HepG2 (cell line): ENCODE results near the gene METRNL. TPM values are rescaled to one million over a fixed set of nuclear protein-coding genes. Genes with fewer than 3 reads are reported as not detected.

Experiments
- ATAC-seq: fragments of 200-7000 bp; cut with Tn5 transposase; 3 replicates; pipeline ENCODE4 v1.9.1; 2020; ENCODE audit warnings: mild to moderate bottlenecking, moderate library complexity
- BruUV-seq: library from RNA; stranded (reverse); fragments of 400-500 nt; replicated peaks from 2 replicates; lab custom pipeline; 2021; lab: Mats Ljungman, UMichigan
- CTCF ChIA-PET: fragments of 300-600 bp; formaldehyde crosslinking; extraction: SDS; loops from one replicate; lab custom pipeline; 2021; ENCODE audit warnings: low total read pairs, inconsistent platforms, low intra/inter-chr PET ratio; lab: Yijun Ruan, JAX
- POLR2A ChIA-PET: fragments of 350-600 bp; sonication (Branson Sonifier 250); formaldehyde crosslinking; loops from one replicate; lab custom pipeline; 2020; ENCODE audit warnings: antibody characterized with exemption, inconsistent platforms; lab: Yijun Ruan, JAX
- DNase-seq: peaks from one replicate; pipeline ENCODE4 v3.0.0-alpha.2; 2015; ENCODE audit warnings: low spot score
- FAIRE-seq: peaks from 3 replicates; lab custom pipeline; 2011; peaks lifted over from hg19 to GRCh38; lab: Jason Lieb, UNC
- H2AFZ ChIP-seq: one replicate; pipeline ENCODE4 v1.6.1; 2011; ENCODE audit warnings: low read length, inconsistent platforms
- H3K27ac ChIP-seq: fragments of 300-600 bp; 3 replicates; pipeline ENCODE4 v1.8.0; 2011; ENCODE audit warnings: mixed run types, mild to moderate bottlenecking, mixed read lengths, low read length, inconsistent platforms; ENCODE audit not compliant: insufficient read depth; ENCODE audit errors: extremely low read length
- H3K27me3 ChIP-seq, 2 experiments: fragments of 200-600 bp in 1 of 2; 2 replicates in 1 of 2; 3 replicates in 1 of 2; pipeline versions ENCODE4 v1.6.0 to v1.8.0; 2011; ENCODE audit warnings: low read length in 2 of 2, mild to moderate bottlenecking in 2 of 2, moderate library complexity in 2 of 2, inconsistent platforms in 1 of 2; ENCODE audit not compliant: insufficient read depth in 2 of 2, control insufficient read depth in 1 of 2
- H3K36me3 ChIP-seq, 2 experiments: fragments of 200-600 bp in 1 of 2; replicated peaks in 1 of 2; 2 replicates in 1 of 2; 3 replicates in 1 of 2; pipeline versions ENCODE4 v1.5.1 to v1.8.0; 2011; ENCODE audit warnings: low read length in 2 of 2, inconsistent platforms in 1 of 2; ENCODE audit not compliant: insufficient read depth in 2 of 2, control insufficient read depth in 1 of 2
- H3K4me1 ChIP-seq: 2 replicates; pipeline ENCODE4 v1.5.1; 2012; ENCODE audit warnings: low read length, inconsistent platforms; ENCODE audit not compliant: insufficient read depth
- H3K4me2 ChIP-seq: 2 replicates; pipeline ENCODE4 v1.6.0; 2011; ENCODE audit warnings: low read depth, low read length, inconsistent platforms
- H3K4me3 ChIP-seq, 3 experiments: fragments of 200-600 bp in 1 of 3; sonication (generic), shearing (Covaris generic) in 1 of 3; replicated peaks in 1 of 3; 2 replicates each; pipeline ENCODE4 v1.5.1; 2011 to 2016; ENCODE audit warnings: low read length in 3 of 3, inconsistent platforms in 2 of 3, low read depth in 2 of 3, mild to moderate bottlenecking in 2 of 3, control low read depth in 1 of 3, mixed read lengths in 1 of 3; ENCODE audit not compliant: insufficient read depth in 1 of 3
- H3K79me2 ChIP-seq: one replicate; pipeline ENCODE4 v1.6.1; 2011; ENCODE audit warnings: low read length, inconsistent platforms; ENCODE audit not compliant: insufficient read depth
- H3K9ac ChIP-seq: 2 replicates; pipeline ENCODE4 v1.6.0; 2011; ENCODE audit warnings: mild to moderate bottlenecking, low read depth, low read length, inconsistent platforms; ENCODE audit not compliant: insufficient read depth
- H3K9me3 ChIP-seq: 2 replicates; pipeline ENCODE4 v1.5.1; 2012; ENCODE audit warnings: mild to moderate bottlenecking, low read length
- H4K20me1 ChIP-seq: 2 replicates; pipeline ENCODE4 v1.6.0; 2011; ENCODE audit warnings: inconsistent platforms, mild to moderate bottlenecking, low read length, moderate library complexity; ENCODE audit not compliant: insufficient read depth
- MAFF ChIP-seq: IDR thresholded peaks from 2 replicates; pipeline ENCODE4 v1.6.1; 2011; ENCODE audit warnings: low read depth, low read length, improper control_type of control experiment
- MAFK ChIP-seq, 2 experiments: IDR thresholded peaks in 1 of 2; conservative IDR thresholded peaks in 1 of 2; 2 replicates each; pipeline ENCODE4 v1.6.1; 2011; ENCODE audit warnings: improper control_type of control experiment in 2 of 2, low read length in 2 of 2
- TEAD2 ChIP-seq: sonication (generic); formaldehyde crosslinking; IDR thresholded peaks from 2 replicates; pipeline ENCODE4 v1.9.0; 2021; ENCODE audit warnings: missing genetic modification reagents
- ZNF569 ChIP-seq: sonication (generic); formaldehyde crosslinking; IDR thresholded peaks from 2 replicates; pipeline ENCODE4 v1.5.0; 2020; ENCODE audit warnings: mild to moderate bottlenecking, missing genetic modification reagents, moderate library complexity, borderline replicate concordance
- WGBS: methylation state at CpG from one replicate; pipeline ENCODE4 v1.1.6; 2017; ENCODE audit warnings: low lambda C conversion rate; 5-methylcytosine and 5-hydroxymethylcytosine counted together
- in situ Hi-C: cut with HindIII; loops from 2 replicates; pipeline ENCODE4 v1.10.0; 2017; ENCODE audit warnings: low pct_unique_long_range_greater_than_20kb; ENCODE audit not compliant: extremely low pct_ligation_motif_present
- intact Hi-C: fragments of 100-400 bp; cut with micrococcal nuclease; formaldehyde crosslinking; loops from one replicate; pipeline ENCODE4 v1.10.0; 2022; ENCODE audit not compliant: unreplicated experiment
- polyA plus RNA-seq, 8 experiments: library from polyadenylated mRNA; depleted of rRNA in 3 of 8; stranded (reverse) in 7 of 8; unstranded in 1 of 8; fragments of >200 nt; fragmentation: Illumina TruSeq in 4 of 8; extraction: Trizol in 4 of 8; gene quantifications; 2 replicates each; pipeline versions ENCODE4 v1.2.1 to v1.2.3, GENCODE V29; 2011 to 2016; ENCODE audit warnings: low read depth in 4 of 8, missing spikeins in 1 of 8, mixed read lengths in 1 of 8; ENCODE audit not compliant: insufficient read depth in 1 of 8
- total RNA-seq, 5 experiments: library from RNA; depleted of rRNA; stranded (reverse); fragments of >200 nt; fragmentation: Illumina TruSeq; extraction: Trizol; gene quantifications; 2 replicates each; pipeline ENCODE4 v1.2.3, GENCODE V29; 2016; ENCODE audit warnings: low read depth in 1 of 5
- TF ChIP-seq, protein P1 (sequence below): sonication (generic); formaldehyde crosslinking; IDR thresholded peaks from 2 replicates; pipeline ENCODE4 v1.5.0; 2020; ENCODE audit warnings: missing genetic modification reagents

METRNL gene
- total and polyA plus RNA-seq, 2 of the 13 experiments (the other 11 are each of a cell fraction or from before 2014, with no cell fraction given), result 0.66 to 0.84 TPM

- peaks cover 24% of the 10 kb centered on the region for H3K4me1 ChIP-seq
- no peaks in the 10 kb centered on the region for H3K79me2 ChIP-seq
- no peak overlapping the region for H3K4me3 ChIP-seq
- no peaks in the 10 kb centered on the region for H3K9me3 ChIP-seq
- ChIA-PET CTCF (no interaction called here), POLR2A (no interaction called here)
- H3K27me3 ChIP-seq, result peaks cover 20 to 80% of the 10 kb centered on the region in 2 experiments
- no peak overlapping the region for H3K4me2 ChIP-seq
- BruUV-seq, result no TSS peak
- no peak for FAIRE-seq
- DNase-seq, result no peak
- WGBS, result 64% methylated on average over 31 of the region's 39 CpGs
- H3K9ac ChIP-seq, result no peak overlapping the region
- H4K20me1 ChIP-seq, result peaks cover 11% of the 10 kb centered on the region; the same call in 1 of the 2 replicates
- no peak overlapping the region for H2AFZ ChIP-seq
- H3K36me3 ChIP-seq, result no peaks in the 10 kb centered on the region
- intact Hi-C loops, result no loop called here
- TF ChIP-seq ZNF569 (CRISPR knock-in tag) (no peak), TEAD2 (CRISPR knock-in tag) (no peak)
- TF ChIP-seq, all 625 proteins: peak for 0
- ATAC-seq, result no peak
- no peak overlapping the region for H3K27ac ChIP-seq
- in situ Hi-C loops, result no loop called here
Measured at GRCh38 chr17:83086907-83087787, 7.7 kb downstream of the METRNL start.

- Histone ChIP-seq H3K79me2 (no peaks in the 10 kb centered on the region), H4K20me1 (peaks cover 7% of the 10 kb centered on the region; the same call in 1 of the 2 replicates), H3K27me3 (peaks cover 19 to 76% of the 10 kb centered on the region in 2 experiments), H3K4me1 (peaks cover 24% of the 10 kb centered on the region), H3K9ac (no peak overlapping the region), H3K36me3 (no peaks in the 10 kb centered on the region), H2AFZ (no peak overlapping the region), H3K4me3 (no peak overlapping the region)
- CTCF ChIA-PET, result no interaction called here
- no TSS peak for BruUV-seq
- no peak for FAIRE-seq
- ATAC-seq, result no peak
- 87% methylated on average over 25 of the region's 31 CpGs for WGBS
- in situ Hi-C loops, result no loop called here
- TF ChIP-seq MAFK (conservative IDR thresholded peaks at IDR 0.05 in 1 of 2, IDR thresholded peaks at IDR 0.05 in 1 of 2; ENCODE audit: low read length in 2 of 2) (peak; percentile 84 to 87), MAFF (peak; percentile 76)
- TF ChIP-seq, protein P1, sequence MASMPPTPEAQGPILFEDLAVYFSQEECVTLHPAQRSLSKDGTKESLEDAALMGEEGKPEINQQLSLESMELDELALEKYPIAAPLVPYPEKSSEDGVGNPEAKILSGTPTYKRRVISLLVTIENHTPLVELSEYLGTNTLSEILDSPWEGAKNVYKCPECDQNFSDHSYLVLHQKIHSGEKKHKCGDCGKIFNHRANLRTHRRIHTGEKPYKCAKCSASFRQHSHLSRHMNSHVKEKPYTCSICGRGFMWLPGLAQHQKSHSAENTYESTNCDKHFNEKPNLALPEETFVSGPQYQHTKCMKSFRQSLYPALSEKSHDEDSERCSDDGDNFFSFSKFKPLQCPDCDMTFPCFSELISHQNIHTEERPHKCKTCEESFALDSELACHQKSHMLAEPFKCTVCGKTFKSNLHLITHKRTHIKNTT (CRISPR knock-in tag), result no peak
- TF ChIP-seq, all 625 proteins: peak for 2
- Histone ChIP-seq H3K4me2 (no peak overlapping the region), H3K9me3 (no peaks in the 10 kb centered on the region), H3K27ac (no peak overlapping the region)
- intact Hi-C loops, result no loop called here
- POLR2A ChIA-PET, result no interaction called here
- no peak for DNase-seq
Measured at GRCh38 chr17:83087788-83088360, 8.5 kb downstream of the METRNL start.
